Heart left ventricle (tissue), 16 donors: ENCODE results near the gene VAMP5. TPM values are rescaled to one million over a fixed set of nuclear protein-coding genes. Genes with fewer than 3 reads are reported as not detected.
A peak's percentile ranks its signal among the peaks of the same experiment; 100 is the strongest.
"Not testable (repeated sequence)": the region's sequence is repeated elsewhere in the genome, so short reads cannot be mapped to it uniquely, and the experiment has no call there.

Experiments
- ATAC-seq, 4 donors: fragments of 200-7000 bp; cut with Tn5 transposase; one replicate each; pipeline ENCODE4 v1.9.1; 2020 to 2022; ENCODE audit warnings: moderate library complexity in 4 of 4, mild to moderate bottlenecking in 3 of 4, moderate number of reproducible peaks in 1 of 4
- DNase-seq, 5 donors: peaks; one replicate each; pipeline ENCODE4 v3.0.0-alpha.2; 2020
- H3K27ac ChIP-seq, 12 donors: fragments of 200-600 bp; sonication (generic) in 4 of 12; one replicate each; pipeline versions ENCODE4 v1.5.0 to v1.8.0; 2016 to 2022; ENCODE audit warnings: mild to moderate bottlenecking in 2 of 12
- H3K27me3 ChIP-seq, 9 donors: fragments of 200-600 bp; sonication (generic) in 2 of 9; one replicate each; pipeline versions ENCODE4 v1.5.1 to v1.8.0; 2016 to 2022; ENCODE audit warnings: mild to moderate bottlenecking in 3 of 9
- H3K36me3 ChIP-seq, 9 donors: fragments of 200-600 bp; sonication (generic) in 2 of 9; one replicate each; pipeline versions ENCODE4 v1.5.0 to v1.8.0; 2018 to 2022; ENCODE audit warnings: mild to moderate bottlenecking in 2 of 9
- H3K4me1 ChIP-seq, 12 donors: fragments of 200-600 bp; sonication (generic) in 4 of 12; one replicate each; pipeline versions ENCODE4 v1.5.0 to v1.8.0; 2016 to 2022; ENCODE audit warnings: mild to moderate bottlenecking in 3 of 12
- H3K4me3 ChIP-seq, 12 donors: fragments of 200-600 bp; sonication (generic) in 4 of 12; one replicate each; pipeline versions ENCODE4 v1.5.0 to v1.8.0; 2017 to 2022; ENCODE audit warnings: mild to moderate bottlenecking in 9 of 12, moderate library complexity in 4 of 12
- H3K9me3 ChIP-seq, 12 donors: fragments of 200-600 bp; sonication (generic) in 4 of 12; one replicate each; pipeline versions ENCODE4 v1.5.0 to v1.8.0; 2016 to 2022; ENCODE audit warnings: mild to moderate bottlenecking in 1 of 12
- CTCF ChIP-seq, 12 donors: fragments of 200-600 bp; sonication (generic) in 4 of 12; IDR thresholded peaks; one replicate each; pipeline versions ENCODE4 v1.5.0 to v1.8.0; 2018 to 2022; ENCODE audit warnings: antibody characterized with exemption in 12 of 12, mild to moderate bottlenecking in 5 of 12
- POLR2A ChIP-seq, 2 donors: fragments of 450-650 bp; IDR thresholded peaks; one replicate each; pipeline ENCODE4 v1.6.1; 2017; ENCODE audit warnings: antibody characterized with exemption in 2 of 2, mild to moderate bottlenecking in 2 of 2, moderate library complexity in 2 of 2
- WGBS, 4 donors: extraction: QIAGEN DNeasy Blood & Tissue Kit in 2 of 4; methylation state at CpG; one replicate each; pipeline versions ENCODE4 v1.1.5 to v1.1.7; 2013 to 2018; 5-methylcytosine and 5-hydroxymethylcytosine counted together
- intact Hi-C, 10 donors: fragments of 100-400 bp; cut with DNase I; formaldehyde crosslinking; loops; one replicate each; pipeline versions ENCODE4 v1.11.1 to v1.14.2; 2022
- polyA plus RNA-seq, 2 donors: library from polyadenylated mRNA; stranded (reverse); fragments of 200-250 nt; gene quantifications; one replicate each; pipeline ENCODE4 v1.2.3, GENCODE V29; 2013
- total RNA-seq, 9 donors: library from RNA; depleted of rRNA in 2 of 9; stranded (reverse); fragments of >200 nt in 2 of 9; fragmentation: NEBNext Ultra II Directional in 3 of 9; extraction: Animal tissue kit (Norgen Biotek cat#: 25700) in 3 of 9; gene quantifications; one replicate each; pipeline versions ENCODE4 v1.1.0 to v1.2.4, GENCODE V29; 2016 to 2023
- donor health status: ischemic (EF 13 %, LVEDD 7.1; RV severe dilation, severe dysfunction).
- donor health status: healthy with polysubstance abuse.
- donor health status: DM: no; HTN: yes; CAD: no.
- donor health status: DM: no; HTN: no; CAD: no.
- donor health status: ischemic (EF 25% LVEDD 6.9; RV normal size, moderate dysfunction).
- donor health status: ischemic (EF 25% LVEDD 5.7; RV mildly dilated, moderate dysfunction).
- donor health status: healthy.
- donor health status: DM: yes; HTN: yes; CAD: no.
- donor health status: ischemic (EF 35%, LVEDD 5.7; RV mildly dilated, moderate dysfunction).
- donor health status: nonischemic (EF 11% LVEDD 7.7; RV severe dilation, severe dysfunction).
- donor health status: DM: yes; HTN: yes; CAD: no.
- donor health status: PGD.
- donor health status: ischemic (EF 29% LVEDD 5.4; RV normal size, mild dysfunction).
- donor health status: nonischemic (EF 23%, LVEDD 6.1; RV moderate dilation, normal function).

VAMP5 gene
- total and polyA plus RNA-seq, 11 donors = 21.0 to 186 (median 45.2) TPM

DNA sequence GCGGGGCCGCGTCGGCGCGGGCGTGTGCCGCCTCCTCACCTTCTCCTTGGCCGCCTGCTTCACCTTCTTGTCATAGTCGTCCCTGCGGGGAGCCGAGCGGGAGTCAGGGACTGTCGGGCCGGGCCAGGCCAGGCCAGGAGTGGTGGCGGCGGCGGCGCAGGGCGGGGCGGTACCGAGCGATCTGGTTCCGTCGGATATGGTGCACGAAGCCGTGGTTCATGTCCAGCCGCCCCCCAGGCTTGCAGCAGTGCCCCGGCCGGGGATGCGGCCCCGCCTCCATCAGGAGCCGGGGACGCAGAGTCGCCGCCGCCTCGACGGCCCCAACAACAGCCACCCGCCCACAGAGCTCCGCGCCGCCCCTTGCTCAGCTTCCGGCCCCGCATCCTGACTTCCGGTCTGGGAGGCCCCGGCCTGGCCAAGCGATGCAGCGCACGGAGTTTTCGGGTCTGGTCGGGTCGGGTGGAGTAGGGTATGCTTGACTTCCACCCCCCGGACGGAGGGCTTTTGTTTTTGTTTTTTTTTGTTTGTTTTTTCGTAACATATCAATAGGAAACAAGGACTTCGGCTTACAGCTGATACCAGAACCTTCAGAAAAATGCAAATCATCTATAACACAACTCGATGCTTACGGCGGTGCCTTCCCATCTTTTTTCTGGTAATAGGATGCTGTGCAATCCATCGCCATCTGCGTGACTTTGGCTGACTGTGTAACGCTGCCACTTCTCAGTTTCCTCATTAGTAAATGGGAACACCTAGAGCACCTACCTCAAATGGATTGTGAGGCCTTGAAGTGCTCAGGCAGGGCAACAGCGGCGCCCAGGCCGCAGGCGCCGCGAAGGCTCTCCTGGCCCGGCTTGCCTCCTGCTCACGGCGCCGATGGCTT, 27.7 kb downstream of the VAMP5 start, which contains the start of gene C2orf68:
Gene C2orf68, minus strand, starts transcription at position 362 of the 883 bp plus-strand sequence. Its CDS starts 82 bp downstream, at position 280.
- intact Hi-C loops = loop anchor here in 2 of 10 donors (5.0 kb wide), 1 partner anchor 50 kb away; the partner anchor contains the start of gene GGCX (in 2 of the 2)
- H3K27ac ChIP-seq = peak within 1 kb of the TSS; percentile 78 to 95 (median 88)
- TF ChIP-seq POLR2A (IDR thresholded peaks at IDR 0.05) = peak in 1 of 2 donors; percentile 70
- TF ChIP-seq CTCF (IDR thresholded peaks at IDR 0.05) = no peak
- DNase-seq (peak; percentile 93 to 95 (median 94)), ATAC-seq (peak; percentile 76 to 87 (median 86))
- H3K9me3 ChIP-seq = no peaks in the 10 kb centered on the region
- H3K27me3 ChIP-seq = no peaks in the 10 kb centered on the region
- peak within 1 kb of the TSS; percentile 79 to 99 (median 94) for H3K4me3 ChIP-seq
- peaks cover 0 to 30% (median 15%) of the 10 kb centered on the region in 9 donors for H3K36me3 ChIP-seq
- WGBS, 4 donors = 8 to 12% (median 10%) methylated on average over 57 to 73 of the region's 73 CpGs
- peaks cover 2 to 57% (median 28%) of the 10 kb centered on the region in 12 donors for H3K4me1 ChIP-seq

GRCh38 chr2:85613717-85614515, 29.7 kb downstream of the VAMP5 start:
- H3K36me3 ChIP-seq = peaks cover 0 to 23% (median 9%) of the 10 kb centered on the region in 9 donors
- no peaks in the 10 kb centered on the region for H3K9me3 ChIP-seq
- peak in 1 of 5 donors; percentile 14 for DNase-seq
- no peaks in the 10 kb centered on the region for H3K27me3 ChIP-seq
- TF ChIP-seq CTCF (IDR thresholded peaks at IDR 0.05) (no peak), POLR2A (IDR thresholded peaks at IDR 0.05) (no peak)
- peaks cover 6 to 55% (median 29%) of the 10 kb centered on the region in 12 donors for H3K4me1 ChIP-seq
- no peak overlapping the region for H3K4me3 ChIP-seq
- no peak for ATAC-seq
- intact Hi-C loops = loop anchor here in 2 of 10 donors (5.0 kb wide), 1 partner anchor 52 kb away; the partner anchor contains the start of gene GGCX (in 2 of the 2)
- H3K27ac ChIP-seq = no peak overlapping the region
- 87 to 94% (median 90%) methylated on average over 10 of the region's 10 CpGs for WGBS, 4 donors

DNA sequence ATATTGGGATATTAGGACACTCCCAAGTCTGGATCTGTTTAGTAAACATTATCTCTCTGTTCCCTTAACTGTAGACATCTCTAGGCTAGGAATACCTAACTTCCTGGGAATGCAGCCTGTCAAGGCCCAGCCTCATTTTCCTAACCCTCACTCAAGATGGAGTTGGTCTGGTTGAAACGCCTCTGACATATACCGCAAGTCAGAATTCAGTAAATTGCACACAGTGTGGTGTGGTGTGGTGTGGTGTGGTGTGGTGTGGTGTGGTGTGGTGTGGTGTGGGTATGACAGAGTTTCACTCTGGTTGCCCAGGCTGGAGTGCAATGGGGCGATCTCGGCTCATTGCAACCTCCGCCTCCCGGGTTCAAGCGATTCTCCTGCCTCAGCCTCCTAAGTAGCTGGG, 30.5 kb downstream of the VAMP5 start:
- peak in 1 of 5 donors; percentile 9 for DNase-seq
- WGBS, 4 donors = 93 to 96% (median 94%) methylated on average over 7 of the region's 7 CpGs

GRCh38 chr2:85615413-85615728, 31.1 kb downstream of the VAMP5 start:
- TF ChIP-seq POLR2A (IDR thresholded peaks at IDR 0.05) (no peak), CTCF (IDR thresholded peaks at IDR 0.05) (no peak)
- 87 to 90% (median 88%) methylated on average over 17 of the region's 17 CpGs for WGBS, 4 donors
- peaks cover 6 to 51% (median 21%) of the 10 kb centered on the region in 12 donors for H3K4me1 ChIP-seq
- H3K4me3 ChIP-seq = peak overlapping the region in 9 of 12 donors; percentile 67 to 100 (median 100)
- intact Hi-C loops = loop anchor here in 3 of 10 donors (5.0 kb wide), 3 partner anchors 53 to 198 kb away; partner anchors contain the start of genes GGCX (in 2 of the 3) and SH2D6 (in 1 of the 3)
- ATAC-seq = no peak
- DNase-seq = peak in 1 of 5 donors; percentile 27
- no peaks in the 10 kb centered on the region for H3K27me3 ChIP-seq
- no peaks in the 10 kb centered on the region for H3K9me3 ChIP-seq
- H3K36me3 ChIP-seq = peaks cover 0 to 28% (median 16%) of the 10 kb centered on the region in 9 donors
- peak overlapping the region; percentile 44 to 94 (median 90) for H3K27ac ChIP-seq

More for the DNA sequence above, 30.5 kb downstream of the VAMP5 start:
- intact Hi-C loops = loop anchor here in 5 of 10 donors (5.0 kb wide), 3 partner anchors 52 to 197 kb away; partner anchors contain the start of genes GGCX (in 4 of the 5) and SH2D6 (in 1 of the 5)
- not testable (repeated sequence) for H3K9me3 ChIP-seq, H3K27ac ChIP-seq, H3K27me3 ChIP-seq, ATAC-seq, H3K4me3 ChIP-seq
- Histone ChIP-seq H3K4me1 (peaks cover 6 to 55% (median 26%) of the 10 kb centered on the region in 12 donors), H3K36me3 (peaks cover 0 to 25% (median 11%) of the 10 kb centered on the region in 9 donors)

DNA sequence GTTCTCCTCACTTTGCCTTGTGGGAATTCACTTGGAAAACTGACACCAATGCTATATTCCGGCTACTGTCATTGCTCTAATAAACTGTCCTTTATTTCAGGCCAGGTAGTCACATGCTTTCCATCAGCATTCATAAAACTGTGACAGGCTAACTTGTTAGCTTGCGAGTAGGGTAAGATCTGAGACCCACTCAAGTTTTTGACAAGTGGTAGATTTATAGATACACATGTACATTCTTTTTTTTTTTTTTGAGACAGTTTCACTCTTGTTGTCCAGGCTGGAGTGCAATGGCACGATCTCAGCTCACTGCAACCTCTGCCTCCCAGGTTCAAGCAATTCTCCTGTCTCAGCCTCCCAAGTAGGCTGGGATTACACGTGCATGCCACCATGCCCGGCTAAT, 33.5 kb downstream of the VAMP5 start:
- 74 to 86% (median 79%) methylated on average over 5 of the region's 5 CpGs for WGBS, 4 donors
- not testable (repeated sequence) for H3K27me3 ChIP-seq, H3K27ac ChIP-seq, DNase-seq, H3K9me3 ChIP-seq, ATAC-seq
- Histone ChIP-seq H3K4me3 (peak overlapping the region in 6 of 12 donors; percentile 91 to 100 (median 99)), H3K36me3 (peaks cover 0 to 51% (median 39%) of the 10 kb centered on the region in 9 donors), H3K4me1 (peaks cover 3 to 36% (median 17%) of the 10 kb centered on the region in 12 donors)
- intact Hi-C loops = loop anchor here in 3 of 10 donors (5.0 kb wide), 3 partner anchors 55 to 200 kb away; partner anchors contain the start of genes GGCX (in 2 of the 3) and SH2D6 (in 1 of the 3)
